Gastrocnemius medialis (tissue), 4 donors: ENCODE data around the gene HMGB2. TPM values are rescaled to one million over a fixed set of nuclear protein-coding genes. Genes with fewer than 3 reads are reported as not detected.

Experiments
- ATAC-seq, 2 donors: fragments of 150-250 bp; one replicate each; pipeline ENCODE4 v1.9.1; 2016
- DNase-seq, 2 donors: peaks; one replicate each; pipeline ENCODE4 v3.0.0-alpha.2; 2019
- H3K27ac ChIP-seq, 4 donors: fragments of 200-600 bp; sonication (generic); 1 replicate in 1 of 4; 2 replicates in 3 of 4; pipeline ENCODE4 v1.5.1; 2016 to 2018; ENCODE audit warnings: mild to moderate bottlenecking in 2 of 4, moderate library complexity in 1 of 4
- H3K27me3 ChIP-seq, 3 donors: fragments of 200-600 bp; sonication (generic) in 2 of 3; 1 replicate in 1 of 3; 2 replicates in 2 of 3; pipeline versions ENCODE4 v1.5.1 to v1.6.0; 2016 to 2019; ENCODE audit warnings: mild to moderate bottlenecking in 1 of 3, moderate library complexity in 1 of 3
- H3K36me3 ChIP-seq, 2 donors: fragments of 200-600 bp; sonication (generic) in 1 of 2; one replicate each; pipeline ENCODE4 v1.5.1; 2017 to 2018
- H3K4me1 ChIP-seq, 2 donors: fragments of 200-600 bp; sonication (generic) in 1 of 2; one replicate each; pipeline ENCODE4 v1.5.1; 2016 to 2017; ENCODE audit warnings: mild to moderate bottlenecking in 2 of 2
- H3K4me3 ChIP-seq, 4 donors: fragments of 200-600 bp; sonication (generic) in 3 of 4; 1 replicate in 1 of 4; 2 replicates in 3 of 4; pipeline ENCODE4 v1.5.1; 2016 to 2019; ENCODE audit warnings: mild to moderate bottlenecking in 2 of 4
- H3K9me3 ChIP-seq, 3 donors: fragments of 200-600 bp; sonication (generic) in 2 of 3; 1 replicate in 1 of 3; 2 replicates in 2 of 3; pipeline ENCODE4 v1.5.1; 2016 to 2019
- CTCF ChIP-seq, 5 experiments: fragments of 450-650 bp in 3 of 5; fragments of 200-600 bp in 2 of 5; sonication (generic) in 2 of 5; IDR thresholded peaks in 4 of 5; conservative IDR thresholded peaks in 1 of 5; 1 replicate in 4 of 5; 2 replicates in 1 of 5; pipeline ENCODE4 v1.5.1; 2016 to 2019; ENCODE audit warnings: antibody characterized with exemption in 5 of 5, mild to moderate bottlenecking in 3 of 5, moderate library complexity in 3 of 5
- POLR2A ChIP-seq, 2 donors: fragments of 450-650 bp; IDR thresholded peaks; one replicate each; pipeline ENCODE4 v1.6.1; 2017; ENCODE audit warnings: antibody characterized with exemption in 2 of 2, mild to moderate bottlenecking in 2 of 2, moderate library complexity in 2 of 2
- in situ Hi-C, 4 donors: fragments of 200-750 bp; cut with MboI; loops; one replicate each; pipeline versions ENCODE4 v1.15.0 to v1.8.0; 2017; ENCODE audit warnings: low sequenced_read_pairs in 4 of 4
- intact Hi-C: fragments of 100-400 bp; cut with DNase I; formaldehyde crosslinking; loops from one replicate; pipeline ENCODE4 v1.15.1; 2023; ENCODE audit warnings: low total_unique reads
- total RNA-seq, 4 donors: library from RNA; depleted of rRNA; stranded (reverse); fragments of >200 nt; gene quantifications; one replicate each; pipeline versions ENCODE4 v1.1.0 to v1.2.3, GENCODE V29; 2016

The HMGB2 gene
- total RNA-seq, 4 donors from 2014 or later, result 4.1 to 61.6 (median 21.2) TPM

- Histone ChIP-seq H3K27me3 (no peaks in the 10 kb centered on the region), H3K4me3 (no peak overlapping the region), H3K9me3 (no peaks in the 10 kb centered on the region), H3K36me3 (no peaks in the 10 kb centered on the region), H3K4me1 (no peaks in the 10 kb centered on the region), H3K27ac (no peak overlapping the region)
- in situ Hi-C loops (loop anchor here in 1 of 4 donors (25.0 kb wide), 1 partner anchor 925 kb away; the partner anchor contains the start of genes CEP44 and FBXO8), intact Hi-C loops (no loop called here)
- ATAC-seq, result no peak
- TF ChIP-seq POLR2A (IDR thresholded peaks at IDR 0.05), result no peak
- TF ChIP-seq CTCF (IDR thresholded peaks at IDR 0.05 in 4 of 5, conservative IDR thresholded peaks at IDR 0.05 in 1 of 5), result no peak
- DNase-seq, result no peak
Measured at GRCh38 chr4:173362666-173363065, 28.5 kb upstream of the HMGB2 start.

- ATAC-seq (no peak), DNase-seq (no peak)
- no peaks in the 10 kb centered on the region for H3K36me3 ChIP-seq
- no peak overlapping the region for H3K4me3 ChIP-seq
- no peaks in the 10 kb centered on the region for H3K4me1 ChIP-seq
- H3K9me3 ChIP-seq, result no peaks in the 10 kb centered on the region
- intact Hi-C loops (no loop called here), in situ Hi-C loops (loop anchor here in 1 of 4 donors (25.0 kb wide), 1 partner anchor 927 kb away; the partner anchor contains the start of genes CEP44 and FBXO8)
- TF ChIP-seq POLR2A (IDR thresholded peaks at IDR 0.05) (no peak), CTCF (IDR thresholded peaks at IDR 0.05 in 4 of 5, conservative IDR thresholded peaks at IDR 0.05 in 1 of 5) (no peak)
- no peaks in the 10 kb centered on the region for H3K27me3 ChIP-seq
- H3K27ac ChIP-seq, result no peak overlapping the region
Measured at GRCh38 chr4:173360587-173361221, 26.5 kb upstream of the HMGB2 start.

- Histone ChIP-seq H3K27ac (no peak overlapping the region), H3K9me3 (no peaks in the 10 kb centered on the region), H3K4me1 (no peaks in the 10 kb centered on the region), H3K27me3 (no peaks in the 10 kb centered on the region), H3K4me3 (no peak overlapping the region), H3K36me3 (no peaks in the 10 kb centered on the region)
- no peak for TF ChIP-seq POLR2A (IDR thresholded peaks at IDR 0.05)
- TF ChIP-seq CTCF (IDR thresholded peaks at IDR 0.05 in 4 of 5, conservative IDR thresholded peaks at IDR 0.05 in 1 of 5), result no peak
- intact Hi-C loops (no loop called here), in situ Hi-C loops (loop anchor here in 1 of 4 donors (25.0 kb wide), 1 partner anchor 929 kb away; the partner anchor contains the start of genes CEP44 and FBXO8)
- ATAC-seq, result no peak
- DNase-seq, result no peak
Measured at GRCh38 chr4:173357939-173358338, 23.8 kb upstream of the HMGB2 start.

GRCh38 chr4:173347467-173347866 is 13.3 kb upstream of the HMGB2 start:
- no peaks in the 10 kb centered on the region for H3K9me3 ChIP-seq
- no peaks in the 10 kb centered on the region for H3K36me3 ChIP-seq
- no peaks in the 10 kb centered on the region for H3K27me3 ChIP-seq
- no peak overlapping the region for H3K27ac ChIP-seq
- intact Hi-C loops, result no loop called here
- no peak for DNase-seq
- H3K4me3 ChIP-seq, result no peak overlapping the region
- no peak for ATAC-seq
- H3K4me1 ChIP-seq, result no peaks in the 10 kb centered on the region
- no peak for TF ChIP-seq POLR2A (IDR thresholded peaks at IDR 0.05)
- TF ChIP-seq CTCF (IDR thresholded peaks at IDR 0.05 in 4 of 5, conservative IDR thresholded peaks at IDR 0.05 in 1 of 5), result no peak
- in situ Hi-C loops, result loop anchor here in 1 of 4 donors (25.0 kb wide), 1 partner anchor 940 kb away; the partner anchor contains the start of genes CEP44 and FBXO8
